GM21619 (cell line): ENCODE results near the gene LIN28B.
"Not testable (repeated sequence)": the region's sequence is repeated elsewhere in the genome, so short reads cannot be mapped to it uniquely, and the experiment has no call there.

ENCODE experiments used
- ATAC-seq: cut with Tn5 transposase; IDR thresholded peaks from one replicate; pipeline ENCODE4 v1.9.1; 2021; ENCODE audit not compliant: unreplicated experiment

LIN28B gene

GRCh38 chr6:104956731-104957294 is at the start of gene LIN28B:
Gene LIN28B, plus strand, starts transcription at chr6:104957107. Its CDS starts 144 bp downstream, at chr6:104957251.
- no peak for ATAC-seq

GRCh38 chr6:104908031-104908887 is 48.6 kb upstream of the LIN28B start:
- no peak for ATAC-seq

- ATAC-seq = no peak
Observed at GRCh38 chr6:104908888-104909525, 47.9 kb upstream of the LIN28B start.

GRCh38 chr6:104921896-104922295 is 35.0 kb upstream of the LIN28B start:
- ATAC-seq = no peak

- ATAC-seq = no peak
Observed at GRCh38 chr6:104928141-104928540, 28.8 kb upstream of the LIN28B start.

GRCh38 chr6:104929353-104929752 is 27.6 kb upstream of the LIN28B start:
- ATAC-seq = no peak

- no peak for ATAC-seq
Observed at GRCh38 chr6:104930939-104931338, 26.0 kb upstream of the LIN28B start.

- ATAC-seq = no peak
Observed at GRCh38 chr6:104936766-104937535, 20.0 kb upstream of the LIN28B start.

GRCh38 chr6:104940238-104940892 is 16.5 kb upstream of the LIN28B start:
- ATAC-seq = no peak

GRCh38 chr6:104940893-104941728 is 15.8 kb upstream of the LIN28B start:
- ATAC-seq = no peak

GRCh38 chr6:104941729-104942091 is 15.2 kb upstream of the LIN28B start:
- no peak for ATAC-seq

GRCh38 chr6:104943781-104944180 is 13.1 kb upstream of the LIN28B start:
- no peak for ATAC-seq

- ATAC-seq = no peak
Observed at GRCh38 chr6:104949206-104949605, 7.7 kb upstream of the LIN28B start.

- ATAC-seq = no peak
Observed at GRCh38 chr6:104951677-104952076, 5.2 kb upstream of the LIN28B start.

GRCh38 chr6:104952911-104953399 is 4.0 kb upstream of the LIN28B start:
- ATAC-seq = no peak

GRCh38 chr6:104953400-104954189 is 3.3 kb upstream of the LIN28B start:
- not testable (repeated sequence) for ATAC-seq

GRCh38 chr6:104954190-104954797 is 2.6 kb upstream of the LIN28B start:
- ATAC-seq = no peak

GRCh38 chr6:104955491-104955890 is 1.4 kb upstream of the LIN28B start:
- no peak for ATAC-seq
